ENCODE data around the gene AOX1. TPM values are rescaled to one million over a fixed set of nuclear protein-coding genes. Genes with fewer than 3 reads are reported as not detected.

The AOX1 gene
- total RNA-seq, 1 experiment from 2014 or later: 5.1 TPM

DNA sequence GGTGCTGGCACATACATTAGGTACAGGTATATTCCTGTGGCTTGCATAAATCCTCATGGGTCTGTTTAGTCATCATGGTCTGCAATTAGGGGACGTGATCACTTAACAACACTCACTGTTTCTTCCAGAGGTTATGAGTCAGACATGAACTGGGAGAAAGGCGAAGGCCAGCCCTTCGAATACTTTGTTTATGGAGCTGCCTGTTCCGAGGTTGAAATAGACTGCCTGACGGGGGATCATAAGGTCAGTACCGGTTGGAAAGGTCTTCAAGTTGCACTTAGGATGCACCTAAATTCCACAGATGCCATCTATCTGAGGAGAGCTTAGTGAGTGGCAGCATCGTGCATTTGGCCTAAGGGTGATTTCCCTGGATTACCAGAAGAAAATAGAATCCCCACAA, 76.9 kb downstream of the AOX1 start:
- no peaks in the 10 kb centered on the region for H3K36me3 ChIP-seq (ENCODE audit: low read depth)
- DNase-seq: peak; percentile 80 to 99
- CTCF ChIA-PET: interaction anchor here (0.8 kb wide), 1 partner anchor 87 kb away, joined by 3 read pairs; no protein-coding TSS in a partner anchor
- H3K4me2 ChIP-seq: peak overlapping the region; percentile 60
- H3K9me2 ChIP-seq (ENCODE audit: insufficient read depth): no peaks in the 10 kb centered on the region
- peaks cover 18% of the 10 kb centered on the region for H3F3A ChIP-seq (ENCODE audit: insufficient read depth, low read depth)
- H3K4me1 ChIP-seq (replicated peaks; ENCODE audit: insufficient read depth): peaks cover 44% of the 10 kb centered on the region
- no peaks in the 10 kb centered on the region for H3K27me3 ChIP-seq (ENCODE audit: insufficient read depth, low read depth)
- H3K27ac ChIP-seq: peak overlapping the region; percentile 82
- no peak for TF ChIP-seq EZH2 (IDR thresholded peaks at IDR 0.05; ENCODE audit: low read depth)
- no peak for TF ChIP-seq CTCF (conservative IDR thresholded peaks at IDR 0.05)
- POLR2A ChIA-PET (ENCODE audit: unreplicated experiment): interaction anchor here (0.5 to 0.7 kb wide), 4 partner anchors 28 to 752 kb away, joined by 3 read pairs; partner anchors contain the start of genes C2orf69 and KCTD18
- H3K79me2 ChIP-seq (ENCODE audit: low read depth): no peaks in the 10 kb centered on the region
- no peaks in the 10 kb centered on the region for H4K20me1 ChIP-seq (ENCODE audit: insufficient read depth)
- intact Hi-C loops (cut with micrococcal nuclease; ENCODE audit: unreplicated experiment): loop anchor here (2.0 kb wide), 2 partner anchors 54 to 256 kb away; no protein-coding TSS in a partner anchor
- H3K9me3 ChIP-seq (ENCODE audit: insufficient read depth, low read depth): no peaks in the 10 kb centered on the region
- H2AFZ ChIP-seq: no peak overlapping the region
- no TSS peak for BruUV-seq (replicated peaks)
- no peak overlapping the region for H3K4me3 ChIP-seq

GRCh38 chr2:200664770-200665494, 79.1 kb downstream of the AOX1 start:
- H3K4me2 ChIP-seq: no peak overlapping the region
- ChIA-PET CTCF (interaction anchor here (0.9 kb wide), 1 partner anchor 64 kb away, joined by 3 read pairs; no protein-coding TSS in a partner anchor), POLR2A (ENCODE audit: unreplicated experiment) (no interaction called here)
- no peaks in the 10 kb centered on the region for H3K9me2 ChIP-seq (ENCODE audit: insufficient read depth)
- peaks cover 44% of the 10 kb centered on the region for H3K4me1 ChIP-seq (replicated peaks; ENCODE audit: insufficient read depth)
- H3K27ac ChIP-seq: no peak overlapping the region
- intact Hi-C loops (cut with micrococcal nuclease; ENCODE audit: unreplicated experiment): no loop called here
- H3K79me2 ChIP-seq (ENCODE audit: low read depth): no peaks in the 10 kb centered on the region
- no peaks in the 10 kb centered on the region for H3K36me3 ChIP-seq (ENCODE audit: low read depth)
- no TSS peak for BruUV-seq (replicated peaks)
- H3K9me3 ChIP-seq (ENCODE audit: insufficient read depth, low read depth): no peaks in the 10 kb centered on the region
- no peaks in the 10 kb centered on the region for H4K20me1 ChIP-seq (ENCODE audit: insufficient read depth)
- H3K27me3 ChIP-seq (ENCODE audit: insufficient read depth, low read depth): no peaks in the 10 kb centered on the region
- no peak for DNase-seq
- H2AFZ ChIP-seq: no peak overlapping the region
- TF ChIP-seq CTCF (conservative IDR thresholded peaks at IDR 0.05): no peak
- no peak for TF ChIP-seq EZH2 (IDR thresholded peaks at IDR 0.05; ENCODE audit: low read depth)
- peaks cover 18% of the 10 kb centered on the region for H3F3A ChIP-seq (ENCODE audit: insufficient read depth, low read depth)
- H3K4me3 ChIP-seq: no peak overlapping the region

- Histone ChIP-seq H3K79me2 (ENCODE audit: low read depth) (no peaks in the 10 kb centered on the region), H2AFZ (no peak overlapping the region), H3K9me2 (ENCODE audit: insufficient read depth) (no peaks in the 10 kb centered on the region), H3K4me1 (replicated peaks; ENCODE audit: insufficient read depth) (peaks cover 44% of the 10 kb centered on the region), H3K4me3 (no peak overlapping the region), H3K36me3 (ENCODE audit: low read depth) (no peaks in the 10 kb centered on the region), H4K20me1 (ENCODE audit: insufficient read depth) (no peaks in the 10 kb centered on the region), H3K9me3 (ENCODE audit: insufficient read depth, low read depth) (no peaks in the 10 kb centered on the region), H3F3A (ENCODE audit: insufficient read depth, low read depth) (peaks cover 18% of the 10 kb centered on the region), H3K4me2 (no peak overlapping the region), H3K27ac (no peak overlapping the region), H3K27me3 (ENCODE audit: insufficient read depth, low read depth) (no peaks in the 10 kb centered on the region)
- ChIA-PET CTCF (no interaction called here), POLR2A (ENCODE audit: unreplicated experiment) (no interaction called here)
- TF ChIP-seq EZH2 (IDR thresholded peaks at IDR 0.05; ENCODE audit: low read depth) (no peak), CTCF (conservative IDR thresholded peaks at IDR 0.05) (no peak)
- BruUV-seq (replicated peaks): no TSS peak
- intact Hi-C loops (cut with micrococcal nuclease; ENCODE audit: unreplicated experiment): no loop called here
- peak in 1 of 2 experiments; percentile 59 for DNase-seq
These were observed 80.0 kb downstream of the AOX1 start for GRCh38 chr2:200665626-200666453.

Data from PC-9 (cell line).